K562 (cell line): ENCODE results near the gene HAGHL. TPM values are rescaled to one million over a fixed set of nuclear protein-coding genes. Genes with fewer than 3 reads are reported as not detected.
A peak's percentile ranks its signal among the peaks of the same experiment; 100 is the strongest.

Experiments used
- ATAC-seq: fragments of 200-7000 bp; cut with Tn5 transposase; 3 replicates; pipeline ENCODE4 v1.9.1; 2020; ENCODE audit warnings: moderate library complexity
- BruUV-seq: library from RNA; stranded (reverse); fragments of 400-500 nt; replicated peaks from 2 replicates; lab custom pipeline; 2021; lab: Mats Ljungman, UMichigan
- CTCF ChIA-PET: fragments of 300-600 bp; formaldehyde crosslinking; extraction: SDS; loops from one replicate; lab custom pipeline; 2021; ENCODE audit warnings: low intra/inter-chr PET ratio; lab: Yijun Ruan, JAX
- POLR2A ChIA-PET: fragments of 300-600, 350-650 bp; sonication (Branson Sonifier 250); formaldehyde crosslinking; extraction: SDS; loops from one replicate; lab custom pipeline; 2021; ENCODE audit warnings: antibody characterized with exemption, inconsistent platforms; lab: Yijun Ruan, JAX
- DNase-seq, 4 experiments: peaks; one replicate each; pipeline versions ENCODE4 v3.0.0 to v3.0.0-alpha.2; 2011 to 2018; ENCODE audit warnings: low spot score in 3 of 4, mixed read lengths in 3 of 4; ENCODE audit errors: extremely low read depth in 1 of 4
- FAIRE-seq: peaks from 2 replicates; lab custom pipeline; 2011; peaks lifted over from hg19 to GRCh38; lab: Jason Lieb, UNC
- H2AFZ ChIP-seq: 2 replicates; pipeline ENCODE4 v1.6.0; 2011; ENCODE audit warnings: low read depth, low read length, control low read depth, inconsistent platforms
- H3K27ac ChIP-seq: fragments of 200-600 bp; 3 replicates; pipeline ENCODE4 v1.8.0; 2011; ENCODE audit warnings: low read depth, mild to moderate bottlenecking, control low read depth, inconsistent platforms, low read length, moderate library complexity, mixed read lengths; ENCODE audit errors: extremely low read depth
- H3K27me3 ChIP-seq, 2 experiments: fragments of 300-600 bp in 1 of 2; 2 replicates in 1 of 2; 3 replicates in 1 of 2; pipeline versions ENCODE4 v1.6.0 to v1.8.0; 2011; ENCODE audit warnings: inconsistent platforms in 2 of 2, low read length in 2 of 2, mild to moderate bottlenecking in 1 of 2, mixed read lengths in 1 of 2, moderate library complexity in 1 of 2; ENCODE audit not compliant: control insufficient read depth in 2 of 2, insufficient read depth in 2 of 2
- H3K36me3 ChIP-seq: fragments of 300-600 bp; 3 replicates; pipeline ENCODE4 v1.8.0; 2011; ENCODE audit warnings: mild to moderate bottlenecking, low read length, inconsistent platforms; ENCODE audit not compliant: control insufficient read depth, insufficient read depth
- H3K4me1 ChIP-seq, 2 experiments: fragments of 200-600 bp in 1 of 2; replicated peaks in 1 of 2; 2 replicates in 1 of 2; 3 replicates in 1 of 2; pipeline versions ENCODE4 v1.5.1 to v1.8.0; 2011; ENCODE audit warnings: inconsistent platforms in 2 of 2, low read length in 2 of 2, mild to moderate bottlenecking in 1 of 2, mixed read lengths in 1 of 2, moderate library complexity in 1 of 2; ENCODE audit not compliant: control insufficient read depth in 2 of 2, insufficient read depth in 2 of 2
- H3K4me2 ChIP-seq: 2 replicates; pipeline ENCODE4 v1.6.1; 2011; ENCODE audit warnings: low read length, control low read depth, inconsistent platforms, mixed read lengths; ENCODE audit not compliant: insufficient read depth
- H3K4me3 ChIP-seq: fragments of 200-600 bp; sonication (generic), shearing (Covaris generic); 2 replicates; pipeline ENCODE4 v1.5.1; 2016; ENCODE audit warnings: control low read depth, inconsistent platforms
- H3K79me2 ChIP-seq: fragments of 200-600 bp; 3 replicates; pipeline ENCODE4 v1.8.0; 2011; ENCODE audit warnings: low read length, inconsistent platforms; ENCODE audit not compliant: control insufficient read depth, insufficient read depth
- H3K9ac ChIP-seq, 2 experiments: 2 replicates each; pipeline versions ENCODE4 v1.6.0 to v1.6.1; 2011; ENCODE audit warnings: low read depth in 2 of 2, low read length in 2 of 2, control low read depth in 1 of 2, inconsistent platforms in 1 of 2, mild to moderate bottlenecking in 1 of 2, mixed read lengths in 1 of 2; ENCODE audit not compliant: insufficient read depth in 1 of 2
- H3K9me1 ChIP-seq: one replicate; pipeline ENCODE4 v1.6.0; 2011; ENCODE audit warnings: inconsistent platforms, mild to moderate bottlenecking, low read length, moderate library complexity; ENCODE audit not compliant: control insufficient read depth, insufficient read depth
- H3K9me3 ChIP-seq: replicated peaks from 2 replicates; pipeline ENCODE4 v1.5.1; 2011; ENCODE audit warnings: low read depth, low read length, inconsistent platforms; ENCODE audit not compliant: control insufficient read depth, insufficient read depth
- H4K20me1 ChIP-seq: replicated peaks from 2 replicates; pipeline ENCODE4 v1.6.1; 2011; ENCODE audit warnings: low read length, inconsistent platforms, mixed read lengths; ENCODE audit not compliant: control insufficient read depth, insufficient read depth
- BRD4 ChIP-seq: fragments of 200-600 bp; sonication (generic); IDR thresholded peaks from 2 replicates; pipeline ENCODE4 v1.6.1; 2017; ENCODE audit warnings: inconsistent platforms
- CHD2 ChIP-seq: IDR thresholded peaks from 2 replicates; pipeline ENCODE4 v1.6.1; 2011; ENCODE audit warnings: low read depth, low read length
- CREB1 ChIP-seq, 2 experiments: sonication (generic) in 1 of 2; formaldehyde crosslinking in 1 of 2; IDR thresholded peaks; 2 replicates each; pipeline versions ENCODE4 v1.6.1 to v1.8.0; 2012 to 2022; ENCODE audit warnings: inconsistent platforms in 1 of 2, mild to moderate bottlenecking in 1 of 2, missing genetic modification reagents in 1 of 2, moderate library complexity in 1 of 2
- FOXA3 ChIP-seq, 2 experiments: fragments of 450-650 bp in 1 of 2; sonication (generic) in 1 of 2; formaldehyde crosslinking; IDR thresholded peaks in 1 of 2; conservative IDR thresholded peaks in 1 of 2; 2 replicates each; pipeline versions ENCODE4 v1.4.0 to v1.8.0; 2020 to 2022; ENCODE audit warnings: mild to moderate bottlenecking in 2 of 2, missing genetic modification reagents in 1 of 2
- JUNB ChIP-seq: fragments of 450-650 bp; formaldehyde crosslinking; conservative IDR thresholded peaks from 2 replicates; pipeline ENCODE4 v1.4.0; 2020; ENCODE audit warnings: mild to moderate bottlenecking
- NFRKB ChIP-seq: fragments of 450-650 bp; IDR thresholded peaks from 2 replicates; pipeline ENCODE4 v1.6.1; 2016; ENCODE audit warnings: low read depth
- NONO ChIP-seq, 2 experiments: fragments of 200-400 bp in 1 of 2; fragments of 450-650 bp in 1 of 2; formaldehyde crosslinking in 1 of 2; IDR thresholded peaks; 2 replicates each; pipeline ENCODE4 v1.6.1; 2017; ENCODE audit warnings: low read depth in 2 of 2, mild to moderate bottlenecking in 2 of 2, moderate library complexity in 2 of 2, low read length in 1 of 2
- RCOR1 ChIP-seq, 2 experiments: IDR thresholded peaks; 2 replicates each; pipeline ENCODE4 v1.6.1; 2012; ENCODE audit warnings: low read depth in 2 of 2, low read length in 2 of 2, borderline replicate concordance in 1 of 2, improper control_type of control experiment in 1 of 2
- WGBS: fragments of 100-300 bp; shearing (Covaris generic); methylation state at CpG from one replicate; pipeline ENCODE4 v1.1.6; 2016; ENCODE audit warnings: low coverage, mixed read lengths; ENCODE audit not compliant: insufficient coverage; ENCODE audit errors: missing lambda C conversion rate; 5-methylcytosine and 5-hydroxymethylcytosine counted together
- in situ Hi-C: fragments of 300-500 bp; cut with MboI; formaldehyde crosslinking; loops from 4 replicates; pipeline ENCODE4 v1.15.0; 2018; ENCODE audit warnings: inconsistent platforms, mixed read lengths
- intact Hi-C: fragments of 100-400 bp; cut with micrococcal nuclease; formaldehyde crosslinking; loops from 2 replicates; pipeline ENCODE4 v1.14.2; 2022
- polyA plus RNA-seq, 8 experiments: library from polyadenylated mRNA; depleted of rRNA in 4 of 8; stranded (reverse) in 5 of 8; unstranded in 3 of 8; fragments of >200 nt; fragmentation: Nextera tagmentation in 2 of 8; fragmentation: Illumina TruSeq in 1 of 8; extraction: Ambion mirVana in 2 of 8; extraction: Trizol in 1 of 8; gene quantifications; 2 replicates each; pipeline versions ENCODE4 v1.2.1 to v1.2.3, GENCODE V29; 2011 to 2014; ENCODE audit warnings: inconsistent platforms in 1 of 8, missing spikeins in 1 of 8
- total RNA-seq, 7 experiments: library from RNA; depleted of rRNA in 6 of 7; stranded (reverse); fragments of >200 nt in 6 of 7; fragmentation: Illumina TruSeq in 2 of 7; extraction: Trizol in 2 of 7; gene quantifications; 2 replicates each; pipeline versions ENCODE4 v1.2.1 to v1.2.3, GENCODE V29; 2011 to 2021; ENCODE audit warnings: low replicate concordance in 1 of 7
- TF ChIP-seq, protein P1 (sequence below), 2 experiments: fragments of 450-650 bp; formaldehyde crosslinking in 1 of 2; IDR thresholded peaks; 2 replicates each; pipeline versions ENCODE4 v1.4.0 to v1.6.1; 2014 to 2020; ENCODE audit warnings: mild to moderate bottlenecking in 2 of 2, borderline replicate concordance in 1 of 2, low read depth in 1 of 2
- TF ChIP-seq, protein P2 (sequence below): fragments of 450-650 bp; IDR thresholded peaks from 2 replicates; pipeline ENCODE4 v1.6.1; 2016

HAGHL gene
- total and polyA plus RNA-seq, 9 of the 15 experiments (the other 6 are each of a cell fraction or from before 2014, with no cell fraction given) = 0.31 to 83.4 (median 20.7) TPM

GRCh38 chr16:740764-741505, 14.0 kb downstream of the HAGHL start, which contains the start of gene CIAO3:
CIAO3 (minus strand) TSS chr16:740997; CDS start chr16:740985, 12 bp downstream.
- POLR2A ChIA-PET = interaction anchor here (0.5 to 1.9 kb wide), 10 partner anchors 9 to 47 kb away, joined by 3 to 11 read pairs (median 4); no protein-coding TSS in a partner anchor
- Histone ChIP-seq H3K27me3 (no peaks in the 10 kb centered on the region), H3K9me3 (no peaks in the 10 kb centered on the region), H3K36me3 (peaks cover 32% of the 10 kb centered on the region; the same call in 2 of the 3 replicates), H2AFZ (peak within 1 kb of the TSS; percentile 86), H3K9ac (peak within 1 kb of the TSS; percentile 87 to 95), H3K4me3 (peak within 1 kb of the TSS; percentile 96), H4K20me1 (no peaks in the 10 kb centered on the region; the same call in 1 of the 2 replicates), H3K9me1 (peaks cover 6% of the 10 kb centered on the region), H3K27ac (peak within 1 kb of the TSS; percentile 90), H3K4me1 (peaks cover 18 to 78% of the 10 kb centered on the region in 2 experiments), H3K4me2 (peak within 1 kb of the TSS; percentile 85), H3K79me2 (peaks cover 15% of the 10 kb centered on the region)
- CTCF ChIA-PET = interaction anchor here (0.9 to 1.1 kb wide), 2 partner anchors 26 to 349 kb away, joined by 3 to 4 read pairs; partner anchors contain the start of gene METRN
- ATAC-seq (peak; percentile 93), DNase-seq (peak; percentile 94 to 95 (median 94)), FAIRE-seq (peak; percentile 80)
- intact Hi-C loops (no loop called here), in situ Hi-C loops (loop anchor here (5.0 kb wide), 1 partner anchor 46 kb away; the partner anchor contains the start of genes CHTF18 and RPUSD1)
- WGBS = under 1% methylated on average over 52 of the region's 79 CpGs
- BruUV-seq = TSS peak; percentile 83
- TF ChIP-seq NONO (IDR thresholded peaks at IDR 0.05; ENCODE audit: low read depth in 2 of 2, low read length in 1 of 2) = peak in 1 of 2 experiments; percentile 73; a peak in 3 of 4 replicates
- 0 out of 2 replicates have a peak, but pooled peaks have one; percentile 38 for TF ChIP-seq BRD4
- TF ChIP-seq, protein P1, sequence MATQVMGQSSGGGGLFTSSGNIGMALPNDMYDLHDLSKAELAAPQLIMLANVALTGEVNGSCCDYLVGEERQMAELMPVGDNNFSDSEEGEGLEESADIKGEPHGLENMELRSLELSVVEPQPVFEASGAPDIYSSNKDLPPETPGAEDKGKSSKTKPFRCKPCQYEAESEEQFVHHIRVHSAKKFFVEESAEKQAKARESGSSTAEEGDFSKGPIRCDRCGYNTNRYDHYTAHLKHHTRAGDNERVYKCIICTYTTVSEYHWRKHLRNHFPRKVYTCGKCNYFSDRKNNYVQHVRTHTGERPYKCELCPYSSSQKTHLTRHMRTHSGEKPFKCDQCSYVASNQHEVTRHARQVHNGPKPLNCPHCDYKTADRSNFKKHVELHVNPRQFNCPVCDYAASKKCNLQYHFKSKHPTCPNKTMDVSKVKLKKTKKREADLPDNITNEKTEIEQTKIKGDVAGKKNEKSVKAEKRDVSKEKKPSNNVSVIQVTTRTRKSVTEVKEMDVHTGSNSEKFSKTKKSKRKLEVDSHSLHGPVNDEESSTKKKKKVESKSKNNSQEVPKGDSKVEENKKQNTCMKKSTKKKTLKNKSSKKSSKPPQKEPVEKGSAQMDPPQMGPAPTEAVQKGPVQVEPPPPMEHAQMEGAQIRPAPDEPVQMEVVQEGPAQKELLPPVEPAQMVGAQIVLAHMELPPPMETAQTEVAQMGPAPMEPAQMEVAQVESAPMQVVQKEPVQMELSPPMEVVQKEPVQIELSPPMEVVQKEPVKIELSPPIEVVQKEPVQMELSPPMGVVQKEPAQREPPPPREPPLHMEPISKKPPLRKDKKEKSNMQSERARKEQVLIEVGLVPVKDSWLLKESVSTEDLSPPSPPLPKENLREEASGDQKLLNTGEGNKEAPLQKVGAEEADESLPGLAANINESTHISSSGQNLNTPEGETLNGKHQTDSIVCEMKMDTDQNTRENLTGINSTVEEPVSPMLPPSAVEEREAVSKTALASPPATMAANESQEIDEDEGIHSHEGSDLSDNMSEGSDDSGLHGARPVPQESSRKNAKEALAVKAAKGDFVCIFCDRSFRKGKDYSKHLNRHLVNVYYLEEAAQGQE (IDR thresholded peaks at IDR 0.05; ENCODE audit: borderline replicate concordance) = no peak
- TF ChIP-seq, protein P1 (CRISPR knock-in tag; IDR thresholded peaks at IDR 0.05; ENCODE audit: low read depth) = no peak
- peak; percentile 97 for TF ChIP-seq CREB1 (IDR thresholded peaks at IDR 0.05)
- peak; percentile 96 for TF ChIP-seq CREB1 (CRISPR knock-in tag; IDR thresholded peaks at IDR 0.05)
- TF ChIP-seq JUNB (CRISPR knock-in tag) = 0 out of 2 replicates have a peak, but pooled peaks have one; percentile 35
- TF ChIP-seq RCOR1 (IDR thresholded peaks at IDR 0.05; ENCODE audit: borderline replicate concordance in 1 of 2, low read depth in 2 of 2, low read length in 2 of 2) = peak in 1 of 2 experiments; percentile 2; a peak in 2 of 4 replicates
- peak in 1 of 2 experiments; percentile 54; a peak in 1 of 4 replicates for TF ChIP-seq FOXA3 (CRISPR knock-in tag; conservative IDR thresholded peaks at IDR 0.05 in 1 of 2, IDR thresholded peaks at IDR 0.05 in 1 of 2)
- TF ChIP-seq, protein P2, sequence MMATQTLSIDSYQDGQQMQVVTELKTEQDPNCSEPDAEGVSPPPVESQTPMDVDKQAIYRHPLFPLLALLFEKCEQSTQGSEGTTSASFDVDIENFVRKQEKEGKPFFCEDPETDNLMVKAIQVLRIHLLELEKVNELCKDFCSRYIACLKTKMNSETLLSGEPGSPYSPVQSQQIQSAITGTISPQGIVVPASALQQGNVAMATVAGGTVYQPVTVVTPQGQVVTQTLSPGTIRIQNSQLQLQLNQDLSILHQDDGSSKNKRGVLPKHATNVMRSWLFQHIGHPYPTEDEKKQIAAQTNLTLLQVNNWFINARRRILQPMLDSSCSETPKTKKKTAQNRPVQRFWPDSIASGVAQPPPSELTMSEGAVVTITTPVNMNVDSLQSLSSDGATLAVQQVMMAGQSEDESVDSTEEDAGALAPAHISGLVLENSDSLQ = no peak; the same call in 1 of the 2 replicates
- TF ChIP-seq CHD2 = peak; percentile 82
- no peak for TF ChIP-seq NFRKB
